Natural killer cell (primary cell): ENCODE results near the gene BCL2L14. TPM values are rescaled to one million over a fixed set of nuclear protein-coding genes. Genes with fewer than 3 reads are reported as not detected.

Experiments
- ATAC-seq, 3 donors: fragments of 150-1000 bp in 2 of 3; fragments of 200-7000 bp in 1 of 3; cut with Tn5 transposase; 1 replicate in 1 of 3; 2 replicates in 2 of 3; pipeline ENCODE4 v1.10.0; 2021; ENCODE audit warnings: mild to moderate bottlenecking in 2 of 3, moderate library complexity in 2 of 3
- DNase-seq, 2 donors: peaks; one replicate each; pipeline versions ENCODE4 v3.0.0 to v3.0.0-alpha.2; 2013 to 2021; ENCODE audit warnings: mixed read lengths in 1 of 2
- H3K27ac ChIP-seq: one replicate; pipeline ENCODE4 v1.5.1; 2013; ENCODE audit warnings: mild to moderate bottlenecking, low read length
- H3K27me3 ChIP-seq: one replicate; pipeline ENCODE4 v1.6.1; 2013; ENCODE audit warnings: low read length; ENCODE audit not compliant: control insufficient read depth, insufficient read depth
- H3K36me3 ChIP-seq: one replicate; pipeline ENCODE4 v1.6.1; 2013; ENCODE audit warnings: low read length; ENCODE audit not compliant: control insufficient read depth, insufficient read depth
- H3K4me1 ChIP-seq: one replicate; pipeline ENCODE4 v1.6.1; 2013; ENCODE audit warnings: low read length; ENCODE audit not compliant: control insufficient read depth, insufficient read depth
- H3K4me3 ChIP-seq: one replicate; pipeline ENCODE4 v1.5.1; 2013; ENCODE audit warnings: low read length
- H3K9me3 ChIP-seq: one replicate; pipeline ENCODE4 v1.6.1; 2013; ENCODE audit warnings: low read length; ENCODE audit not compliant: control insufficient read depth, insufficient read depth
- H3K27ac Mint-ChIP-seq, 2 donors: one replicate each; pipeline ENCODE4 v1.8.0; 2022; ENCODE audit warnings: mild to moderate bottlenecking in 2 of 2, mixed read lengths in 2 of 2, moderate library complexity in 1 of 2
- H3K27me3 Mint-ChIP-seq, 2 donors: one replicate each; pipeline ENCODE4 v1.8.0; 2022; ENCODE audit warnings: low read depth in 2 of 2, mixed read lengths in 2 of 2
- H3K36me3 Mint-ChIP-seq: one replicate; pipeline ENCODE4 v1.8.0; 2022; ENCODE audit warnings: mixed read lengths
- H3K4me1 Mint-ChIP-seq, 2 donors: one replicate each; pipeline ENCODE4 v1.8.0; 2022; ENCODE audit warnings: mixed read lengths in 2 of 2
- H3K4me3 Mint-ChIP-seq: one replicate; pipeline ENCODE4 v1.8.0; 2022; ENCODE audit warnings: mild to moderate bottlenecking, moderate library complexity, mixed read lengths
- H3K9me3 Mint-ChIP-seq, 2 donors: one replicate each; pipeline ENCODE4 v1.8.0; 2022; ENCODE audit warnings: mixed read lengths in 2 of 2
- WGBS: methylation state at CpG from one replicate; pipeline ENCODE4 v1.1.7; 2013; ENCODE audit warnings: missing lambda C conversion rate; ENCODE audit not compliant: insufficient coverage; 5-methylcytosine and 5-hydroxymethylcytosine counted together
- intact Hi-C: fragments of 100-400 bp; cut with micrococcal nuclease; formaldehyde crosslinking; loops from one replicate; pipeline ENCODE4 v1.14.2; 2022
- total RNA-seq, 4 donors: library from RNA; stranded (reverse); fragments of 120-200 nt in 1 of 4; gene quantifications; one replicate each; pipeline versions ENCODE4 v1.2.3 to v1.2.4, GENCODE V29; 2013 to 2022
- TF ChIP-seq, protein P1 (sequence below): fragments of 200-600 bp; IDR thresholded peaks from one replicate; pipeline ENCODE4 v1.8.0; 2022; ENCODE audit warnings: antibody characterized with exemption

Gene BCL2L14
- total RNA-seq, 3 donors from 2014 or later (not counting 1 experiment from before 2014, with no cell fraction given) = 0.49 TPM; not detected in 2

DNA sequence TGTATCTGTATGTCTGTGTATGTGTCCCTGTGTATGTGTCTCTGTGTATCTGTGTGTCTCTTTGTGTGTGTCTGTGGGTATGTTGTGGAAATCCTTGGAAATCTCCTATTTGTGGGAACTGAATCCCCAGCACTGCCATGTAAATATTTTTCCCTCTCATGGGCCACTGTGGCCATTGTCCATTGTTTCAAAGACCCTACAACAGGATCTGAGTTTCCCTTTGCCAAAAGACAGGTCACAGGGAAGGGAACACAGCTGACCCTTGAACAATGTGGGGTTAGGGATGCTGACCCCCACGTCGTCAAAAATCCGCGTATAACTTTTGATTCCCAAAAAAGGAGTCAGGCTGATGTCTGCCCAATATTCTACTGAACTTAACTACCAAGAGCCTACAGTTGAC is 22.5 kb upstream of the BCL2L14 start:
- TF ChIP-seq, protein P1, sequence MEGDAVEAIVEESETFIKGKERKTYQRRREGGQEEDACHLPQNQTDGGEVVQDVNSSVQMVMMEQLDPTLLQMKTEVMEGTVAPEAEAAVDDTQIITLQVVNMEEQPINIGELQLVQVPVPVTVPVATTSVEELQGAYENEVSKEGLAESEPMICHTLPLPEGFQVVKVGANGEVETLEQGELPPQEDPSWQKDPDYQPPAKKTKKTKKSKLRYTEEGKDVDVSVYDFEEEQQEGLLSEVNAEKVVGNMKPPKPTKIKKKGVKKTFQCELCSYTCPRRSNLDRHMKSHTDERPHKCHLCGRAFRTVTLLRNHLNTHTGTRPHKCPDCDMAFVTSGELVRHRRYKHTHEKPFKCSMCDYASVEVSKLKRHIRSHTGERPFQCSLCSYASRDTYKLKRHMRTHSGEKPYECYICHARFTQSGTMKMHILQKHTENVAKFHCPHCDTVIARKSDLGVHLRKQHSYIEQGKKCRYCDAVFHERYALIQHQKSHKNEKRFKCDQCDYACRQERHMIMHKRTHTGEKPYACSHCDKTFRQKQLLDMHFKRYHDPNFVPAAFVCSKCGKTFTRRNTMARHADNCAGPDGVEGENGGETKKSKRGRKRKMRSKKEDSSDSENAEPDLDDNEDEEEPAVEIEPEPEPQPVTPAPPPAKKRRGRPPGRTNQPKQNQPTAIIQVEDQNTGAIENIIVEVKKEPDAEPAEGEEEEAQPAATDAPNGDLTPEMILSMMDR = no peak
- DNase-seq = no peak
- Mint-ChIP-seq H3K27me3 (peaks cover 0 to 7% of the 10 kb centered on the region in 2 donors), H3K9me3 (no peaks in the 10 kb centered on the region), H3K27ac (no peak overlapping the region), H3K36me3 (no peaks in the 10 kb centered on the region), H3K4me3 (no peak overlapping the region), H3K4me1 (no peaks in the 10 kb centered on the region)
- H3K36me3 ChIP-seq = no peaks in the 10 kb centered on the region
- no peaks in the 10 kb centered on the region for H3K9me3 ChIP-seq
- no peaks in the 10 kb centered on the region for H3K4me1 ChIP-seq
- no peaks in the 10 kb centered on the region for H3K27me3 ChIP-seq
- H3K4me3 ChIP-seq = no peak overlapping the region
- 96% methylated on average over 4 of the region's 4 CpGs for WGBS
- ATAC-seq = no peak
- H3K27ac ChIP-seq = no peak overlapping the region
- intact Hi-C loops = no loop called here

DNA sequence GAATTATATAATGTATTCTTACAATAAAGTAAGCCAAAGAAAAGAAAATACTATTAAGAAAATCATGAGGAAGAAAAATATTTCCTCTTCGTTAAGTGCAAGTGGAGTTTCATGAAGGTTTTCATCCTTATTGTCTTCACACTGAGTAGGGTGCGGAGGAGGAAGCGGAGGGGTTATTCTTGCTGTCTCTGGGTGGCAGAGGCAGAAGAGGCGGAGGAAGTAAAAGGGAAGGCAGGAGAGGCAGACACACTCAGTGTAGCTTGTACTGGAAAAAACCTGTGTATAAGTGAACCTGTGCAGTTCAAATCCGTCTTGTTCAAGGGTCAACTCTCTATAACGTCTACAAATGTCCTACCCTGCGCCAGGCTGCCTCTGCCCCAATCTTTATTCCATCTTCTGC is 22.0 kb upstream of the BCL2L14 start:
- intact Hi-C loops = no loop called here
- WGBS = 87% methylated on average over 7 of the region's 7 CpGs
- no peak for DNase-seq
- peaks cover 0 to 5% of the 10 kb centered on the region in 2 donors for H3K27me3 Mint-ChIP-seq
- TF ChIP-seq, protein P1 = no peak
- no peaks in the 10 kb centered on the region for H3K4me1 ChIP-seq
- H3K4me3 ChIP-seq = no peak overlapping the region
- H3K4me1 Mint-ChIP-seq = no peaks in the 10 kb centered on the region
- no peaks in the 10 kb centered on the region for H3K9me3 Mint-ChIP-seq
- H3K27me3 ChIP-seq = no peaks in the 10 kb centered on the region
- no peak overlapping the region for H3K4me3 Mint-ChIP-seq
- no peaks in the 10 kb centered on the region for H3K36me3 Mint-ChIP-seq
- no peak overlapping the region for H3K27ac Mint-ChIP-seq
- H3K27ac ChIP-seq = no peak overlapping the region
- no peaks in the 10 kb centered on the region for H3K36me3 ChIP-seq
- ATAC-seq = no peak
- no peaks in the 10 kb centered on the region for H3K9me3 ChIP-seq

DNA sequence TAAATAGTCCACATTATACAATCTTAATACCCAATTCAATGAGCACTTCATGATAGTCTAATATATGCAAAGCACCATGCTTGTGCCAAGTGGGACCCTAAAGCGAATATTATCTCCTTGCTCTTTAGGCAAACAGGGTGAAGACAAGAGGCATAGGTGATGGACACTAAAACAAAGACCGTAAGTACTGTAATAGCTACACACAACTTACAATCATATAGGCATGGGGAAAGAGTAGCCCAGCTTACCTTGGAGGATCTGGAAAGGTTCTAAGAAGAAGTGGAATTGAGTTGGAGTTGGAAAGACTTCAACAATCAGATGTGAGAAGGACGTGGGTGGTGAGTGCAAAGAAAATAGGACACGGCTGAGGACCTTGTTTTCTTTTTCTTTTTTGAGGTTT is 19.1 kb upstream of the BCL2L14 start:
- Histone ChIP-seq H3K36me3 (no peaks in the 10 kb centered on the region), H3K4me1 (no peaks in the 10 kb centered on the region), H3K9me3 (no peaks in the 10 kb centered on the region), H3K4me3 (no peak overlapping the region), H3K27ac (no peak overlapping the region), H3K27me3 (no peaks in the 10 kb centered on the region)
- H3K27me3 Mint-ChIP-seq = peaks cover 0 to 4% of the 10 kb centered on the region in 2 donors
- H3K36me3 Mint-ChIP-seq = no peaks in the 10 kb centered on the region
- intact Hi-C loops = no loop called here
- no peaks in the 10 kb centered on the region for H3K4me1 Mint-ChIP-seq
- no peak overlapping the region for H3K27ac Mint-ChIP-seq
- DNase-seq (no peak), ATAC-seq (no peak)
- H3K9me3 Mint-ChIP-seq = no peaks in the 10 kb centered on the region
- WGBS = 81% methylated on average over 3 of the region's 4 CpGs
- TF ChIP-seq, protein P1 = no peak
- H3K4me3 Mint-ChIP-seq = no peak overlapping the region

DNA sequence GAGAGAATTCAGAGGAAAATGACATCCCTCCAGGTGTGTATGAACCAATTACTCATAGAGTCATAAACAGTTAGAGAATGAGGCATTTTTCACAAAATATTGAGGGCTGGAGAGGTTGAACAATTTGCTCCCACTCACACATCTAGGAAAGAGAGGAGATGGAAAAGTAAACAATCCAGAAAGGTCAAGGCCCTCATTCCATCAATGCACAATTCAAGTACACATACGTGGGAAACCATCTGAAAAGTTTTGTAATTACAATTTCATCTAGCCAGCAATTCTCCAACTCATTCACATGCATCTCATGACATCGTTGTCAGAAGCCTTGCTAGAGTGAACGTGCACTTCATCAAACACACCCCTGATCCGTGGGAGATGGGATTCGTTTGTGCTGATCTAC is 15.7 kb upstream of the BCL2L14 start:
- H3K4me3 Mint-ChIP-seq = no peak overlapping the region
- intact Hi-C loops = no loop called here
- Histone ChIP-seq H3K27me3 (no peaks in the 10 kb centered on the region), H3K4me1 (no peaks in the 10 kb centered on the region), H3K9me3 (no peaks in the 10 kb centered on the region), H3K27ac (no peak overlapping the region), H3K4me3 (no peak overlapping the region), H3K36me3 (no peaks in the 10 kb centered on the region)
- H3K27ac Mint-ChIP-seq = no peak overlapping the region
- no peak for ATAC-seq
- H3K36me3 Mint-ChIP-seq = no peaks in the 10 kb centered on the region
- DNase-seq = no peak
- H3K9me3 Mint-ChIP-seq = no peaks in the 10 kb centered on the region
- TF ChIP-seq, protein P1 = no peak
- WGBS = 86% methylated on average over 5 of the region's 5 CpGs
- H3K27me3 Mint-ChIP-seq = peaks cover 6 to 16% of the 10 kb centered on the region in 2 donors
- no peaks in the 10 kb centered on the region for H3K4me1 Mint-ChIP-seq
